SK-N-SH treated with all-trans-retinoic acid at 6 μM for 48 hours (cell line): Measurements from ENCODE around the gene LAMA2.

ENCODE experiments used
- ARNTL ChIP-seq: fragments of 450-650 bp; formaldehyde crosslinking; IDR thresholded peaks from 2 replicates; pipeline ENCODE4 v1.5.0; 2020; ENCODE audit warnings: low read depth, mild to moderate bottlenecking, moderate library complexity, borderline replicate concordance
- BACH2 ChIP-seq: fragments of 250-450 bp; sonication (Bioruptor Pico); IDR thresholded peaks from 2 replicates; pipeline ENCODE4 v1.9.0; 2021; ENCODE audit warnings: mild to moderate bottlenecking, borderline replicate concordance
- TSHZ2 ChIP-seq: fragments of 250-450 bp; sonication (Bioruptor Pico); IDR thresholded peaks from 2 replicates; pipeline ENCODE4 v1.5.0; 2020; ENCODE audit warnings: mild to moderate bottlenecking, moderate library complexity

GRCh38 chr6:129130106-129130505 is 247.2 kb downstream of the LAMA2 start:
- TF ChIP-seq TSHZ2: no peak
- no peak for TF ChIP-seq BACH2 (CRISPR knock-in tag)
- no peak for TF ChIP-seq ARNTL
